GM11168 (cell line): ENCODE data around the gene NRGN.

Source experiments
- in situ Hi-C: fragments of 300-500 bp; cut with MboI; formaldehyde crosslinking; loops from one replicate; pipeline ENCODE4 v1.12.0; 2022; ENCODE audit warnings: low sequenced_read_pairs; ENCODE audit not compliant: unreplicated experiment

The NRGN gene

DNA sequence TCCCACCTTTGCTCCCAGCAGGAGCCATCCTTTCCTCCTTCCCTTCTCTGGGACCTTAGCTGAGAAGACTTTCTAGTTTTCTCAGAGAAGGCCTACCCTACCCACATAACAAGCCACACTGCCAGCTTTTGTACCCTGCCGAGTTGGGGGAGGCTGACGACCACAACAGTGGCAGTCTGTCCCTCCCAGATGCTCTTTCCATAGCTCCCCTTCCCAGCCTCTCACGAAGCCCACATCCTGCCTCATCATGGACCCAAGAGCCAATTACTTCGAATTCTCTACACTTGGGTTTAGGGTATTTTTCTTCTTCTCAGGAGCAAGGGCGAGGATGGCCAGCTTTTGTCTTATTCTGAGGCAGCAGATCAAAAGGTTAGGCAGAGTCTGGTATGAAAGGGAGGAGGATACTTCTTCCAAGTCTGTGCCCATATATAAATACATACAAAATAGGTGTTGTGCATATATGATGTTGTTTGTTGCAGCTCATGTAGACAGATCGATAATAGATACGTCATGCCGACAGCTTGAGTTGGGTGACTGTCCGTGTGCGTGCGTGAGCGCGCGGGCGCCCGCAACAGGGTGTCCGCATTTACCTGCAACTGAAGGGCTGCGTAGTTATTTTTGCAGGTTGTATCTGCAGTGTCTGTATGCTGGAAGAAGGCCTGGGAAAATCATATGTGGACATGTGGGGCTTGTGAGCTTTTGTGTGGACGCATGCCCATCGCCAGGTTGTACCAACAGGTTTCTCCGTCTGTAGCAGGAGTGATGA, 846 bp upstream of the NRGN start:
- in situ Hi-C loops, result no loop called here

DNA sequence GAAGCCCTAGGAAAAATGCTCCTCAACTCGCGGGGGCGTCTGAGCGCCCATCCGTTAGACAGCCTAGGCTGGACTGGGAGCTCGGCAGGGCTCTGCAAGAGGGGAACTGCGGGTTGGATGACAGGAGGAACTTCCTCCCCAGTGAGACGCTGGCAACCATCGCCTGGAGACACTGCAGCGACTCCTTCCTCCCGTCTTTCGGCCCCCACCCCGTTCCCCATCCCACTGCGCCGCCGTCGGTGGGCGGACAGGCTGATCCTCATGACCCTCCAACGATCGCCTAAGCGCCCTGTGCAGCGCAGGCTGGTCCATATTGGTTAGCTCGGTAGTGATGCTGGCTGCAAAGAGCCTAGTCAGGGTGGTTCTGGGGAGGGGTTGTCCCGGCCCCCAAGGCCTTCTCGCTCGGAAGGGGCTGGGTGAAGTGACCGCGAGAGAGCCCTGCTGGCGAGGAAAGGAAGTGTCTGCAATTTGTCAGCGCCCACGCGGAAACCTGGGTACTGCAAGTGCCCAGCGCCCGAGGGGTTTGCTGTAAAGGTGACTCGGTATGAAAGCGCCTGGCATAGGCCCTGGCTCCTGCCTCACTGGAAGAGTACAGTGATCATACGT, 638 bp downstream of the NRGN start:
- in situ Hi-C loops, result no loop called here

DNA sequence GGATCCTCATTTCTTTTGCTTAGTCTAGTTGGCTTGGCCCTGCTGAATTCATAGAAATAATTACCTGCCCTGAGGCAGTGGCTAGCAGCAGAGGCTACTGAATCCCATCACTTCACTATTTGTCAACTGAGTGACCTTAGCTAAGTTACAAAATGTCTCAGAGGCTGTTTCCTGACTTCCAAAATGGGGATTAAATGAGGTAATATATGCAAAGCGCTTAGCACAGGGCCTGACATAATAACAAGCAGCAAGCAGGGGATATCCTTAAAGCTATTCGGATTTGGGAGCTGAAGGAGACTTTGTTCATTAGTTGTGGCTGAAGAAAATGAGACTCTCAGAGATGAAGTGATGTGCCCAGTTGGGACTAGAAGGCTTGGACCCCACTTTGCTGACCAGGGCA, 2.8 kb downstream of the NRGN start:
- in situ Hi-C loops, result no loop called here

DNA sequence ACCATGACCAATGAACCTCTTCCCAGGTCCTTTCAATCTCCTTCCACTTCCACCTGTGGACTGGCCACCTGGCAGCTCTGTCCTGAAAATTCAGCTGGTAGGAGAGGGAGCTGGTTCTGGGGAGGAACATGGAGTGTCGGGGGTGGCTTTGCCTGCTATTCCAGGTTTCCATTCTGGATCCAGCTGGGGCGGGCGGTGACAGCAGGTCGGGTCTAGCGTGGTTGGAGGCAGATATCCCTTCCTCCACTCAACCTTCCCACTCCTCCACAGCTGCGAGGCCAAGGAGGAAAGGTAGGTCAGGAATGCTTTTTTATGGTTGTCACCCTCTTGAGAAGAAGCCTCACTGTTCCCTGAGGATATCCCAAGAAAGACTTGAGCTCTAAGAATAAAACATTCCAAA, 3.3 kb downstream of the NRGN start:
- in situ Hi-C loops, result no loop called here

DNA sequence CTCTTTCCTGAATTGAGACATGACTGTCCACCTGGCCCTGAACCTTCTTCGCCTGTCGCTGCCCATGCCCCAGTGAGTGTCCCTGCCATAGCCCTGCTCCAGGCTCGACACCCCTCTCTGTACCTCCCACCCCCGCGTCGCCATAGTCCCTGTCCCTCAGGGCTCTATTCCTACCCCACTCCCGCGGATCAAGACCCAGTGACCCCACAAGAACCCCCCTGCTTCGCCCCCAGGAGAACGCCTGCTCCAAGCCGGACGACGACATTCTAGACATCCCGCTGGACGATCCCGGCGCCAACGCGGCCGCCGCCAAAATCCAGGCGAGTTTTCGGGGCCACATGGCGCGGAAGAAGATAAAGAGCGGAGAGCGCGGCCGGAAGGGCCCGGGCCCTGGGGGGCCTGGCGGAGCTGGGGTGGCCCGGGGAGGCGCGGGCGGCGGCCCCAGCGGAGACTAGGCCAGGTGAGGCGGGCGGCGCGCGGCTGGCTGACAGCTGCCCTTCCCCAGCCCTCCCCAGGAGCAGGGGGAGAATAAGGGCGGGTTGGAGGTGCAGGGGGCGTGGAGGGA, 5.6 kb downstream of the NRGN start:
- in situ Hi-C loops, result no loop called here

DNA sequence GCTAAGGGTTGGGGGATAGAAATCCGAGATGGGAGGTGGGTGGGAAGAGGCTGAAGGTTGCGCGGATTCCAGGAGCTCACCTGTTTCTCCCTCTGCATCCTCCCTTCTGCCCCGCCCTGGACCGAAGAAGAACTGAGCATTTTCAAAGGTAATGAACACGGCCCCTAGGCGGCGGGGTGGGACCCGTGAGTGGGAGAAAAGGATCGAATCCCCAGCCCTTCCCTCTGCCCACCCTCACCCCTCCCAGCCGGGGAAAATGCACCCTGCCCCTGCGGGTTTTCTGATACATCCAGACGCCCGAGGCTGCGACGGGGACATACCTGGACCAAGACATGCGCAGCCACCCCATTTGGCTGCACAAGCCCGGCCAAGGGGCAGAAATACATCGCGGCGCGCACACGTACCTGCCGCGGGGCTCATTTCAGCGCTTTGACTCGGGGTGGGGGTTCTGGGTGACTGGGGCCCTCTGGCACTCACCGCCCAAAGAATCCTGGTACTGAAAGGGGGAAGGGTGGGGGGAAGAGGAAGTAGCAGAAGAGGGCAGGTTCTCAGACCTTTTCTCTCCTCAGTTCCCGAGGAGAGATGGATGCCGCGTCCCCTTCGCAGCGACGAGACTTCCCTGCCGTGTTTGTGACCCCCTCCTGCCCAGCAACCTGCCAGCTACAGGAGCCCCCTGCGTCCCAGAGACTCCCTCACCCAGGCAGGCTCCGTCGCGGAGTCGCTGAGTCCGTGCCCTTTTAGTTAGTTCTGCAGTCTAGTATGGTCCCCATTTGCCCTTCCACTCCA, 6.3 kb downstream of the NRGN start:
- in situ Hi-C loops, result no loop called here

DNA sequence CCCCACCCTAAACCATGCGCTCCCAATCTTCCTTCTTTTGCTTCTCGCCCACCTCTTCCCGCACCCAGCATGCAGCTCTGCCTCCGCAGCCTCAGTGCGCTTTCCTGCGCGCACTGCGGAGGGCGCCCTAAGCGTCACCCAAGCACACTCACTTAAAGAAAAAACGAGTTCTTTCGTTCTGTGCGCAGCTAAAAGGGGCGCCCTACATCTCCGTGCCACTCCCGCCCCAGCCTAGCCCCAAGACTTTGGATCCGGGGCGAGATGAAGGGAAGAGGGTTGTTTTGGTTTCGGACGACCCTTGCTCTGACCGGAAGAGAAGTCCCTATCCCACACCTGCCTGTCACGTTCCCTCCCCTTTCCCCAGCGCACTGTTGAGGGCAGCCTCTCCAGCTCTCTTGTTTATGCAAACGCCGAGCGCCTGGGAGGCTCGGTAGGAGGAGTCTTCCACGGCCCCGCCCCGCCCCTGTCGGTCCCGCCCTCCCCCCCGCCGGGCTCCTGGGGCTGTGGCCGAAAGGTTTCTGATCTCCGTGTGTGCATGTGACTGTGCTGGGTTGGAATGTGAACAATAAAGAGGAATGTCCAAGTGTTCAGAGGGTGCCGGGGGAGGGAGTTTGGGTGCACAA, 7.0 kb downstream of the NRGN start:
- in situ Hi-C loops, result no loop called here

DNA sequence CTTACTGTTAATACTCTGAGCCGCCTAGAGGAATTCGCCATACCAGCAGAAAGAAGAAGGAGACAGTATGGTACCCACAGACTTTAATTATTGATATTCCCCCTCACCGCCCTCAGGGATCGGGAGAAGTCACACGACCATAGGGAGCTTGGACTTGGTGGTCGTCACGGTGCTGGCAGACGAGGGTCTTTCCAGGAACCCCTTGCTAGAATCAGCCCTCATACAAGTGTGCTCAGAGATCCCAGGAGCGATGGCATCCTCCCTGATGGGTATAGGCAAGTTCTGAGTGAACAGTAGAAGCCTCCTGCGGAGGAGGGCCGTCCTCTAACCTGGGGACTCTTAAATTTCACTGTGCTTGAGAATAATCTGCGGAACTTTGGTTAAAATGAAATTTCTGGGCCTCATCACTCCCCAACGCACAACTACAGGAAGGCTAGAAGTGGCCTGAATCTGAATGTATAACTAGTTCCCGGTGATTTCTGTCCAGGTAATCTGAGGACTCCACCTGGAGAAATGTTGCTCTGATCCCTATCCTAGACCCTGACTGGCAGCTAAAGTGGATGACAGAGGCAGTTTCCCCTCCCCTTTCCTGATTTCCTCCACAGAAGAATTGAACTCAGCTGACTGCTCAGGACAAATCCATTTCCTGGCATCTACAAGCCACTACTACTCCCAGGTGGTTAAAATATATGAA, 7.8 kb downstream of the NRGN start:
- in situ Hi-C loops, result no loop called here

DNA sequence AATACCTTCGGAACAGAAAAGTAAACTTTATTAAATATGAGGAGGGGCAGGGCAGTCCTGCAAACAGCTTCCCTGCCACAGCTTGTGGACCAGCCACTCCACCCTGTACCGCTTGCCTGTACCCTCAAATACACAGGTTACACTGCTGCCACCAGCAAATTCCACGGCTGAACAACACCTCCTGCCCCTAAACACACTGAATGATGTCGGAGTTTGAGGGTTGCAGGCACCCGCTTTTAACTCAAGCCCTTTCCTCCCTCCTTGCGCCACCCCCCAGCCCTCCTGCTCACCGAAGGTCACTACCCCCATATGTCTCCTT, 8.3 kb downstream of the NRGN start:
- in situ Hi-C loops, result no loop called here

DNA sequence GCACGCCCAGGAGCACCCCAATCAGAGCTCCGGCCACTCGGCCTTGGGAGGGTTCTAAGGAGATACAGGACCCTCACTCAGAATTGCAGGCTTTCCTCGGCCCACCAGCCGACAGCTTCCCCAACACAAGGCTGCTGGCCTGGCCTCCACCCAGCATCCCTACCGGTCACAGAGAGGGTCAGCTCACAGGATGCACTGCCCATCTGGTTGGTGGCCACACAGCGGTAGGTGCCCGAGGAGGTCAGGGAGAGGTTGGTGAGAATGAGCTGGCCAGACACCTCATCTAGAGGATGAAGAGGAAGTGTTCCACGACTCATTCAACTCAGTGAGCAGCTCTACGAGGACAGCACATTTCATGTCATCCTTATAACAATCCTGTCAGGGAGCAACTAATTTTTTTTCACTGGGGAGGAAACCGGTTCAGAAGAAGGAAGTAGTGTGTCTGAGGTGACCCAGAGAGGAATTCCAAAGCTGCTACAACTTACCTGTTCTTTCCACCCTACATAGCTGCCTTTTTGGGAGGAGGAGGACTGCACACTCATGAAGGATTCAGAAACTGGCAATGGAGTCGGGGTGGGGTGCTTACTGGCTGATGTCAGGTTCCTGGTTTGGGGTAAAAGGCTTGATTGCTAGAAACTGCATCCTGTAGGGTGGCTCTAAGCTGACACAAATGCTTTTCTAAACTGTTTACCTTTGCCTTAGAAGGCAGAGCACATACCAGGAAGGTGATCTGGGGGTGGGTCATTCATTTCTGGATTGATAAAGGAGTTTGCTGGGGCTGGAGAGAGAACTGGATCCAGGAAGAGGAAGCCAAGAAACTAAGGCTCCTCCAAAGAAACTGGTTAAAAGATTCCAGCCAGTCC, 9.0 kb downstream of the NRGN start:
- in situ Hi-C loops, result no loop called here

DNA sequence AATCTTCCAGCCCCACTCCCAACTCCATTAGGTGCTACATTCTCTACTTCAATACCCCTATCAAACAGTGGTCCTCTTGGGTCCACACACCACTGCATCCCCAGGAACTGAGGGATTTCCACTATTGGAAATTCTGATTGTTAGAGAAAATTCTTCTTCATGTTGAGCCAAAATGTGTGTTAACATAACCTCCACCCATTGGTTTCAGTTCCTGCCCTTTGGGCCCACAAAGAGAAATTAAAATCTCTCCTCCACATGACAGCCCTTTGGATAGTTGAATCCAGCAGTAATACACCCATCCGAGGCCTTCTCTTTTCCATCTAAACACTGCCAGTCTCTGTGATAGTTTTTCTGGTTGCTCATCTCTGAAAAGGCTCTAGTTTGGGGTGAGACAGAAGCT, 10.2 kb downstream of the NRGN start:
- in situ Hi-C loops, result loop anchor here (25.0 kb wide), 1 partner anchor 88 kb away; the partner anchor contains the start of genes SIAE and SPA17

DNA sequence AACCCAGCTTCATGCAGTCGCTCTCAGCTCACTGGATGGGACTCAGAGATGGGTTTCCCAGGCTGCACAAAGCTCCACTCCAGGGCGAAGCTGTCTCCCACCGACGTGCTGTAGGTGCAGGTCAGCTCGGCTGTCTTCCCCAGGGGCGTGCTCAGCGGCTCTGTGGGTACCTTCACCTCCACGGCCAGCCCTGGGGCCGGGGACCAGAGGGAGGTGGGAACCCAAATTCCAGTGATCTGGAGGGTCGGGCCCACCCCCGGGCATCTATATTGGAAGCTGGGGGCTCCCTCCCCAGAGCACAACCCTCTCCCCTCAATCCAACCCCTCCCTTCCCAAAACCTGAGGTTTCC, 11.6 kb downstream of the NRGN start:
- in situ Hi-C loops, result loop anchor here (25.0 kb wide), 1 partner anchor 89 kb away; the partner anchor contains the start of genes SIAE and SPA17

DNA sequence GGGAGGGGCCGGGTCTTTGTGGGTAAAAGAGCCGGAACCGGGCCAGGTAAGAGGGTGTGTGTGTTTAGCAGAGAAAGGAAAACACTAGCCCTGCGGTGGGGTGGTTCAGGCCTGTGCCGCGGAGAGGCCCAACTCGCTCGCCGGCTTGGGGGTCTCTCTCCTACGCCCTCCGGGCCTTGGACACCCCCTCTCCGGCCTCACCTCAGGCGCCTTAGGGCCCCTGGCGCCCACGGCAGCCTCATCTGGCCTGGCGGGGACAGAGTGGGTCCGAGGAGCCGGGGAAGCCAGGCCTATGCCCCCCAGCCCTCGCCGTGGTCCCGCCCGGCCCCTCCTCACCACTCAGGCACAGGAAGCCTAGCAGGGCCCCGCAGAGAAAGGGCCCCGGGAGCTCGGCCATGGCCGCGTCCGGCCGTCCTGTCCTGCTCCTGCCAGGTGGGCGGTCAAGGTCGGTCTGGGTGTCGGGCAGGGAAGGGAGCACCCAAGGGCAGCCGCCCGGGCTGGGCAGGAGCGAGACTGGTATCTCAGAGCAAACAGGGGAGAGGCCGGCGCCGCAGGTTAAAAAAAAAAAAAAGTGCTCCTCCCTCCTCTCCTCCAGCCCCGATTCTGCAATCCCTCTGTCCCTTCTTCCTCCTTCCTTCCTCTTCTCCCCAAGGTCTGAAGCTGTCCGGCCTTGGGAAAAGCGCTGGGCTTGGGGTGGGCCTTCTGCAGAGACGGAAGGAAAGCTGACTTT, 12.2 kb downstream of the NRGN start, which contains the start of gene VSIG2:
Gene VSIG2, minus strand, starts transcription at position 515 of the 730 bp plus-strand sequence. Its CDS starts 118 bp downstream, at position 397.
- in situ Hi-C loops, result loop anchor here (25.0 kb wide), 1 partner anchor 90 kb away; the partner anchor contains the start of genes SIAE and SPA17

DNA sequence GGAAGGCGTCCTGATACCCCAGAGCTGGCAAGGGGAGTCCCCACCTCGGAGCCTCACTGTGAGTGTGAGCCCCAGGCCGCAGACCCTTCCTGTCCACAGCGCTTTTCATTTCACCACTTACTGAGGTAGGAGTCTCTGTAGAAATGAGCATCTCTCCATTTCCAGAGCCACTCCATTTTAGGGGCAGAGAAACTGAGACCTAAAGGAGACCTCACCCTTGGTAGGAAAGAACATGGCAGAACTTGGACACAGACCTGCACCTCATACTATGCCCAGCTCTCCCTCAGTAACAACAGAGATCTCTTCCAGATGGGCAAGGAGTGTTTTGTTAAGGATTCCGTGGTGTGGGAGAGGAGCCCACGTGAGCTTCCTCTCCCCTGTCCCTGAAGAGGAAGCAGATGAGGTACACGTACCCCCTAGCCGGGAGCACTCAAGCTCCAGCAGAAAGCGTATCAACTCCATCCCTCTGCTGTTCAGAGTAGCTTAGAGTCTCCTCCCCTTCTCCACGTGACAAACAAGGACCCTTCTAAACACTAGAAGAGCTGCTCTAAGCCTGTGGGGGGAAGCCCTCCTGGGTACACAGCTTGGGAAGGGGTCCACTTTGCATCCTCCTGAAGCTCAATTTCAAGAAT, 12.8 kb downstream of the NRGN start:
- in situ Hi-C loops, result loop anchor here (25.0 kb wide), 1 partner anchor 90 kb away; the partner anchor contains the start of genes SIAE and SPA17

DNA sequence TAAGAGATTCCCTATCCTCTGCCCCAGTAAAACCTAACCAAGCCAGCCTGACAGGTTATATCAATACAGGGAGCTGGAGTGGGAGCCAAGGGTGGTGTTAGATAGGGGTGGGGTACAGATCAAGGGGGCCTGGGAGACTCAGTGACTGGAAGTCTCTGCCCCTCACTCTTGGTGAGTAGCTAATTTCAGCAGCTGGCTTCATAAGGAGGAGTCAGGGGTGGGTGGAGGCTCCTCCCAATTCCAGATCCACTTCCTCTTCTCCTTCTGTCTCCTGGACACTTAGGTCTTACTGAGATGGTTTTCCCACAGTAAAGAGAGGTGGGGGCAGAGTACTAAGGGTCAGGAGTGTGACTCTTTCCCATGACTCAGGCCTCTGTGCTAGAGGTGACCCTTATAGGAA, 13.5 kb downstream of the NRGN start:
- in situ Hi-C loops, result loop anchor here (25.0 kb wide), 1 partner anchor 91 kb away; the partner anchor contains the start of genes SIAE and SPA17

DNA sequence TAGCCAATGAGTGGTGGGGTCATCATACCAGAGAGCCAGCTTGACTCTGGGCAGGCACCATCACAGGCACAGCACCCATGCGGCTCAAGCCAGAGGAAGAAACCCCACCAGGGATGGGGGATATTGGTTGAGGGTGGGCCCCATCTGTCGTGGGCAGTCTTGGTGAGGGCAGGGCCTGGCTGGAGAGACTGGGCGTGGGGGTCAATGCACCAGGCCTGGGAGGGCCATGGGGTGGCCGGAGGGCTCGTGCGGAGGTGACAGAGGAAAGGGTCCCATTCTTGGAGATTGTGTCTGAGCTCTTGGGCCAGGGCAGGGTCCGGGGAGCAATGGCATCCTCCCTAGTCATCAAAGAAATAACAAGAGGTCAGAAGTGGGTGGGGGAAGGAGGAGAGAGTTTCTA, 13.9 kb downstream of the NRGN start:
- in situ Hi-C loops, result loop anchor here (25.0 kb wide), 1 partner anchor 91 kb away; the partner anchor contains the start of genes SIAE and SPA17

DNA sequence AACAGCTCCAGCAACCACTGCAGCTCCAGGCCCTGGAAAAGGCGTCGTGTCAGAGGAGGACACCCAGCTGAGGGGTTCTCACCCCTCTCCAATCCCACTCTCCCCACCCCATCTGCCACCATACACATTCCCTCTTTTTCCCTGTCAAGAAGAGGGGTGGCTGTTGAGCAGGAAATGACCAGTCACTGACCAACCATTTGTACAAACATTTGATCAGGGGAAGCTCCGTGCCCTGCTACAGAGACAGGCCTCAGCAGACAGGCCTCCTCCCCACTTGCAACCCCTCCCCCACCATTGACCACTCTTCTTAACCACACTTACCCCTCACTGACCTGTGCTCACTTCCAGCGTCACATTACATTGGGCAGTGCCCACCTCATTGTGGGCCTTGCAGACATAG, 14.6 kb downstream of the NRGN start:
- in situ Hi-C loops, result loop anchor here (25.0 kb wide), 1 partner anchor 92 kb away; the partner anchor contains the start of genes SIAE and SPA17
